LNCAP (cell line): Measurements from ENCODE around the gene CEP164.

Experiments used
- TF ChIP-seq, protein P1 (sequence below): fragments of 450-650 bp; IDR thresholded peaks from 2 replicates; pipeline ENCODE4 v1.5.1; 2017; ENCODE audit warnings: mild to moderate bottlenecking

Gene CEP164

DNA sequence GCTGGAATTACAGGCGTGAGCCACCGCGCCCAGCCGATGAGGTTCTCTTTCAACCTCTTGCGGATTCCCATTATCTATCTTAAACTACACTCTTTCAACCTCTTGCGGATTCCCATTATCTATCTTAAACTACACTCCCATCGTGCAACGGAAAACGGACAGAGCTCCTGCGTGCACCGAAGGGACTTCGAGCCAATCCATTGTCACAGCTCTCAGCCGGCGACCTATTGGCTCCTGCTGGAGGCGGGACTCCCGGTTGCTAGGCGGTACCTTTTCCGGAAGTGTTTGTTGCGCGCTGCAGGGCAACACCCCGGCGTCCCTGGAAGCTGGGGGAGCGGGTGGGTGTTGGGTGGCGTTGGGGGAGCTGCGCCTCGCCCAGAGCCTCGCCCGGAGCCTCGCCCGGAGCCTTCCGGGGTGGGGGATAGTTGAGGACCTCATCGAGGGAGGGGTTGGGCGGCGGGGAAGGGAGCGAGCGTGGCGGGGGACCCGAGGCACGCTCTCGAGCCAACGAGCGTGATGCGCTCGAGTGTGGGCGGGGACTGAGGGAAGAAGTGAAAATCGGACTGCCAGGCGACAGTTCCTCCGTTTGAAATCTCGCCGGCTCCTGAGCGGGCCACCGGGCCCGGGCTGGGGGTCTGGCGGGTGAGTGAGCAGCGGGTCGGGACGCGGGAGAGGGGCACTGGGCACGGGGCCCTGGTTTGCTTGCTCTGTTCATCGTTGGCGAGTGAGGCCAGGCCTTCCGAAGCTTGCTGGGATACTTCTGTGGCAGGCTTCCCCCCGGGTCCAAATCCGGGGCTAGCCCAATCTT is at the start of gene CEP164:
TSS of gene CEP164 (plus strand) at position 288 of the 808 bp plus-strand sequence. CDS start 10,733 bp downstream, outside the sequence.
- TF ChIP-seq, protein P1, sequence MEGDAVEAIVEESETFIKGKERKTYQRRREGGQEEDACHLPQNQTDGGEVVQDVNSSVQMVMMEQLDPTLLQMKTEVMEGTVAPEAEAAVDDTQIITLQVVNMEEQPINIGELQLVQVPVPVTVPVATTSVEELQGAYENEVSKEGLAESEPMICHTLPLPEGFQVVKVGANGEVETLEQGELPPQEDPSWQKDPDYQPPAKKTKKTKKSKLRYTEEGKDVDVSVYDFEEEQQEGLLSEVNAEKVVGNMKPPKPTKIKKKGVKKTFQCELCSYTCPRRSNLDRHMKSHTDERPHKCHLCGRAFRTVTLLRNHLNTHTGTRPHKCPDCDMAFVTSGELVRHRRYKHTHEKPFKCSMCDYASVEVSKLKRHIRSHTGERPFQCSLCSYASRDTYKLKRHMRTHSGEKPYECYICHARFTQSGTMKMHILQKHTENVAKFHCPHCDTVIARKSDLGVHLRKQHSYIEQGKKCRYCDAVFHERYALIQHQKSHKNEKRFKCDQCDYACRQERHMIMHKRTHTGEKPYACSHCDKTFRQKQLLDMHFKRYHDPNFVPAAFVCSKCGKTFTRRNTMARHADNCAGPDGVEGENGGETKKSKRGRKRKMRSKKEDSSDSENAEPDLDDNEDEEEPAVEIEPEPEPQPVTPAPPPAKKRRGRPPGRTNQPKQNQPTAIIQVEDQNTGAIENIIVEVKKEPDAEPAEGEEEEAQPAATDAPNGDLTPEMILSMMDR, result no peak

DNA sequence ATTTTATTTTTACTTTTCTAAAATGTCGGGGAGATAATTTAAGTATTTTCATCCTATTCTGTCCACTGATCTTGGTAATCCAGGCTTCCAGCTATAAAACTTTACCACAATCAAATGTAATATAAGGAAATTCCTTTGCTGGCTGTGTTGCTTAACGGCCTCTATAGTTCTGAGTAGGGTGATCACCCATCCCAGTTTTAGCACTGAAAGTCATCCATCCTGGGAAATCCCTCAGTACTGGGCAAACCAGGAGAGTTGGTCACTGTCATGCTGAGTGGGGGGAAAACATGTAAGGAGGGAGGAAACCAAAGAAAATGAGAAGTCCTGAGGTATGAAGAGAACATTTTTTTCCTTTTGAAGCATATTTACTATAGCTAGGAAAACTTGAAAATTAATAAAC is 49.3 kb upstream of the CEP164 start:
- TF ChIP-seq, protein P1, result no peak

DNA sequence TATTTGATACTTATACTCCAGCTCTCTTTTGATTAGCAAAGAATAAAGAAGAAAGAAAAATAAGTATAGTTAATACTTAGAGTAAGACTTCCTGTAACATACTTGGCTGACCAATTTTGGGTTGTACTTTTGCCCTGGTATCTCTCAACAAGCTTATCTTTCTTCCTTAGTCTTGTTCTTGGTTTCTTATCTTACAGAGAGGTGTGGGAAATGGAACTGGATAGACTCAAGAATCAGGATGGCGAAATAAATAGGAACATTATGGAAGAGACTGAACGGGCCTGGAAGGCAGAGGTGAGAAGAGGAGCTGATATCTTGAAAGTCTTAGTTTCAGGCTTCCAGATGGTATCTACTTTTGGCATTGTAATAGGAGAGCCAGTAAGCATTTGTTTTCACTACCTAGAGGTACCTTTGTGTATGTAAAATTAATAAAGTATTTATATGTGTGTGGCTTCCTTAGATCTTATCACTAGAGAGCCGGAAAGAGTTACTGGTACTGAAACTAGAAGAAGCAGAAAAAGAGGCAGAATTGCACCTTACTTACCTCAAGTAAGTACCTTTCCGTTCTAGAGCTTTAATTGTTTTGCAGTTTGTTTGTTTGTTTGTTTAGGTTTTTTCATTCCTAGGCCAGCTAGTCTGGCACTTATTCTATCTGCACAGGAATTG is 47.8 kb upstream of the CEP164 start:
- TF ChIP-seq, protein P1, result no peak

DNA sequence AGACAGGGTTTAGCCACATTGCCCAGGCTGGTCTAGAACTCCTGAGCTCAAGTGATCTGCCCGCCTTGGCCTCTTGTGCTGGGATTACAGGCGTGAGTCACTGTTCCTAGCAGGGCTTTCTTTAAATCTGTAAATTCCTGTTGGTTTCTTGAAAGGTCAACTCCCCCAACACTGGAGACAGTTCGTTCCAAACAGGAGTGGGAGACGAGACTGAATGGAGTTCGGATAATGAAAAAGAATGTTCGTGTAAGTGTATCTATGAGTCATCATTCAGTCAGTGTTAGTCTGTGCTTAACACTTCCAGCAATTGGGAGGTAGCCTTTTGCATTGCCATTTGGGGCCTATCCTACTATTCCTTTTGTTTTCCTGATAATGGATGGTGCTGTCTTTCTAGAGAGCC is 46.5 kb upstream of the CEP164 start:
- TF ChIP-seq, protein P1, result no peak

DNA sequence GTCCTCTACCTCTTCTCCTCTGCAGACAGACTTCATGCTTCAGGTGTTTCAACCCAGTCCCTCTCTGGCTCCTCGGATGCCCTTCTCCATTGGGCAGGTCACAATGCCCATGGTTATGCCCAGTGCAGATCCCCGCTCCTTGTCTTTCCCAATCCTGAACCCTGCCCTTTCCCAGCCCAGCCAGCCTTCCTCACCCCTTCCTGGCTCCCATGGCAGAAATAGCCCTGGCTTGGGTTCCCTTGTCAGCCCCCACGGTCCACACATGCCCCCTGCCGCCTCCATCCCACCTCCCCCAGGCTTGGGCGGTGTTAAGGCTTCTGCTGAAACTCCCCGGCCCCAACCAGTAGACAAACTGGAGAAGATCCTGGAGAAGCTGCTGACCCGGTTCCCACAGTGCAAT is 45.8 kb upstream of the CEP164 start:
- TF ChIP-seq, protein P1, result no peak

DNA sequence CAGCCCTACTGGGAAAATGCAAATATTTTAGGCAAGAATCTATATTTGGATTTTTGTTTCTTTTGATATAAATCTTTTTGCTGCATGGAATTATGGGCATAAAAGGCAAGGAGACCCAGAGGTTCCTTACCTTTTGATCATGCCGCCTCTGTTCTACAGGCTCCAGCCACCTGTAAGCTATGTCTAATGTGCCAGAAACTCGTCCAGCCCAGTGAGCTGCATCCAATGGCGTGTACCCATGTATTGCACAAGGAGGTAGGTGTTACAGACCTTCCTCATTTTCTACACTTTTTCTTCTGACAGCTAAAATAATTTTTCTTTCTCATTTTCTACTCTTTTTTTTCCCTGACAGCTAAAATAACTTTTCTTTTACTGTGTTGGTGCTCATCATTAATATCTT is 44.7 kb upstream of the CEP164 start:
- TF ChIP-seq, protein P1, result no peak

DNA sequence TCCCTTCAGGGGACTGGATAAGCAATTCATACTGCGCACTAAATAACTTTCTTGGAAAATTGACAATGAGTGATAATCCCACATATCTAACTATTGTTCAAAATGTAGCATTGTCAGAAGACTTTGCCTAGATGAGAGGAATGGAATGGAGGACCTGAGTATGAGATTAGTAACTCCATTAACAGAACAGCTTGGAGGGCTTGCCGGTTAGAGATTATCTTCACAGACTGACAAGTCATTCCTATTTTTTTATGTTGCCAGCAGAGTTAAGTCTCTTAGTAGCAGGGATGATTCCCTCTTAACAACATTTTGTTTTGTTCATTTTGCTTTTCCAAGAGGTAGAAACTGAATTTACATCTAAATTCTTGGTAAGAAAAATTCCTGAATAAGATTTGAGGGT is 43.6 kb upstream of the CEP164 start:
- TF ChIP-seq, protein P1, result no peak
